Hepatocyte (in vitro differentiated cells): ENCODE data around the gene PRKCA. TPM values are rescaled to one million over a fixed set of nuclear protein-coding genes. Genes with fewer than 3 reads are reported as not detected.
"Not testable (repeated sequence)": the region's sequence is repeated elsewhere in the genome, so short reads cannot be mapped to it uniquely, and the experiment has no call there.

Experiments
- DNase-seq: peaks from one replicate; pipeline ENCODE4 v3.0.0-alpha.2; 2016; ENCODE audit warnings: low spot score
- H2AFZ ChIP-seq: fragments of 200-600 bp; sonication (generic); 2 replicates; pipeline ENCODE4 v1.6.0; 2016; ENCODE audit warnings: antibody characterized with exemption, mild to moderate bottlenecking
- H3K27ac ChIP-seq: fragments of 200-600 bp; sonication (generic); 2 replicates; pipeline ENCODE4 v1.5.1; 2016; ENCODE audit warnings: mild to moderate bottlenecking
- H3K27me3 ChIP-seq: fragments of 200-600 bp; sonication (generic); 2 replicates; pipeline ENCODE4 v1.6.1; 2016
- H3K36me3 ChIP-seq: fragments of 200-600 bp; sonication (generic); replicated peaks from 2 replicates; pipeline ENCODE4 v1.5.1; 2016; ENCODE audit warnings: low read depth; ENCODE audit not compliant: insufficient read depth
- H3K4me1 ChIP-seq: fragments of 200-600 bp; sonication (generic); 2 replicates; pipeline ENCODE4 v1.5.1; 2016; ENCODE audit warnings: mild to moderate bottlenecking, moderate library complexity; ENCODE audit not compliant: insufficient read depth
- H3K4me2 ChIP-seq: fragments of 200-600 bp; sonication (generic); 2 replicates; pipeline ENCODE4 v1.6.0; 2016
- H3K4me3 ChIP-seq: fragments of 200-600 bp; sonication (generic); 2 replicates; pipeline ENCODE4 v1.5.1; 2016; ENCODE audit warnings: mild to moderate bottlenecking
- H3K79me2 ChIP-seq: fragments of 200-600 bp; sonication (generic); 2 replicates; pipeline ENCODE4 v1.6.0; 2017; ENCODE audit warnings: mild to moderate bottlenecking
- H3K9me2 ChIP-seq: fragments of 200-600 bp; sonication (generic); replicated peaks from 2 replicates; pipeline ENCODE4 v1.6.0; 2017; ENCODE audit warnings: mild to moderate bottlenecking; ENCODE audit not compliant: insufficient read depth
- H3K9me3 ChIP-seq: fragments of 200-600 bp; sonication (generic); 2 replicates; pipeline ENCODE4 v1.5.1; 2016; ENCODE audit warnings: low read depth, mild to moderate bottlenecking
- H4K20me1 ChIP-seq: fragments of 200-600 bp; sonication (generic); 2 replicates; pipeline ENCODE4 v1.6.0; 2016; ENCODE audit warnings: mild to moderate bottlenecking; ENCODE audit not compliant: insufficient read depth, poor library complexity, severe bottlenecking
- EZH2 ChIP-seq: fragments of 200-600 bp; sonication (generic); IDR thresholded peaks from 2 replicates; pipeline ENCODE4 v1.6.1; 2016; ENCODE audit warnings: antibody characterized with exemption, mild to moderate bottlenecking, borderline replicate concordance
- EZH2phosphoT487 ChIP-seq: fragments of 200-600 bp; sonication (generic); IDR thresholded peaks from one replicate; pipeline ENCODE4 v1.6.1; 2018; ENCODE audit warnings: antibody characterized with exemption, mild to moderate bottlenecking, low read depth, moderate library complexity; ENCODE audit not compliant: unreplicated experiment, severe bottlenecking
- WGBS: methylation state at CpG from one replicate; pipeline ENCODE4 v1.1.6; 2016; ENCODE audit warnings: low lambda C conversion rate; ENCODE audit errors: missing lambda C conversion rate; 5-methylcytosine and 5-hydroxymethylcytosine counted together
- polyA plus RNA-seq: library from polyadenylated mRNA; unstranded; fragments of >200 nt; fragmentation: Nextera tagmentation; extraction: Ambion mirVana; gene quantifications from 2 replicates; pipeline ENCODE4 v1.2.1, GENCODE V29; 2016
- total RNA-seq: library from RNA; depleted of rRNA; stranded (reverse); fragments of >200 nt; gene quantifications from 2 replicates; pipeline ENCODE4 v1.2.3, GENCODE V29; 2014
- TF ChIP-seq, protein P1 (sequence below): fragments of 200-600 bp; sonication (generic); IDR thresholded peaks from 2 replicates; pipeline ENCODE4 v1.5.1; 2016; ENCODE audit warnings: antibody characterized with exemption, mild to moderate bottlenecking; ENCODE audit not compliant: poor library complexity

PRKCA gene
- total and polyA plus RNA-seq, 2 experiments from 2014 or later, result 5.9 to 18.5 TPM

DNA sequence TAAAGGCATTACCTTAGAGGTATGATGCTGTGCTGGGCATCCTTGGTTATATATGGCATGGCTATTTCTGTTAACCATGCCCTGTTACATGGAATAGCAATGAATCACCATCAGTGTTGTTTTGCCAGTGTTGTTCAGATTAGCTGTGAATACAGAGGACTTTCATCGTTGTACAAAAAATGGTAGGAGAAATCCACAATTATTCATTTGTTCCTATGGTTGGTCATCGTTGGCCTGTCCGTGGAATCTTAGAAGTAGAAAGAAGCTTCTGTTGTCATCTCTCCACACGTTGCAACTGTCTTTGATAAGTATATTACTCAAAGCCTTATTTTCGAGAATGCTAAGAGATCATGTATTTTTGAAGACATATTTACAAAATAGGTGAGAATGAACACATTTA, 418.2 kb downstream of the PRKCA start:
- whole genome bisulfite sequencing, result 94% methylated on average over 5 of the region's 5 CpGs
- no peaks in the 10 kb centered on the region for H3K79me2 ChIP-seq
- H4K20me1 ChIP-seq, result no peaks in the 10 kb centered on the region
- DNase-seq, result no peak
- H3K9me2 ChIP-seq, result no peaks in the 10 kb centered on the region
- no peak overlapping the region for H2AFZ ChIP-seq
- peaks cover 7% of the 10 kb centered on the region for H3K4me1 ChIP-seq
- H3K9me3 ChIP-seq, result no peaks in the 10 kb centered on the region
- no peak overlapping the region for H3K4me2 ChIP-seq
- no peaks in the 10 kb centered on the region for H3K36me3 ChIP-seq
- TF ChIP-seq, protein P1, sequence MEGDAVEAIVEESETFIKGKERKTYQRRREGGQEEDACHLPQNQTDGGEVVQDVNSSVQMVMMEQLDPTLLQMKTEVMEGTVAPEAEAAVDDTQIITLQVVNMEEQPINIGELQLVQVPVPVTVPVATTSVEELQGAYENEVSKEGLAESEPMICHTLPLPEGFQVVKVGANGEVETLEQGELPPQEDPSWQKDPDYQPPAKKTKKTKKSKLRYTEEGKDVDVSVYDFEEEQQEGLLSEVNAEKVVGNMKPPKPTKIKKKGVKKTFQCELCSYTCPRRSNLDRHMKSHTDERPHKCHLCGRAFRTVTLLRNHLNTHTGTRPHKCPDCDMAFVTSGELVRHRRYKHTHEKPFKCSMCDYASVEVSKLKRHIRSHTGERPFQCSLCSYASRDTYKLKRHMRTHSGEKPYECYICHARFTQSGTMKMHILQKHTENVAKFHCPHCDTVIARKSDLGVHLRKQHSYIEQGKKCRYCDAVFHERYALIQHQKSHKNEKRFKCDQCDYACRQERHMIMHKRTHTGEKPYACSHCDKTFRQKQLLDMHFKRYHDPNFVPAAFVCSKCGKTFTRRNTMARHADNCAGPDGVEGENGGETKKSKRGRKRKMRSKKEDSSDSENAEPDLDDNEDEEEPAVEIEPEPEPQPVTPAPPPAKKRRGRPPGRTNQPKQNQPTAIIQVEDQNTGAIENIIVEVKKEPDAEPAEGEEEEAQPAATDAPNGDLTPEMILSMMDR, result no peak
- TF ChIP-seq EZH2phosphoT487 (no peak), EZH2 (no peak)
- no peak overlapping the region for H3K4me3 ChIP-seq
- no peak overlapping the region for H3K27ac ChIP-seq
- no peaks in the 10 kb centered on the region for H3K27me3 ChIP-seq

DNA sequence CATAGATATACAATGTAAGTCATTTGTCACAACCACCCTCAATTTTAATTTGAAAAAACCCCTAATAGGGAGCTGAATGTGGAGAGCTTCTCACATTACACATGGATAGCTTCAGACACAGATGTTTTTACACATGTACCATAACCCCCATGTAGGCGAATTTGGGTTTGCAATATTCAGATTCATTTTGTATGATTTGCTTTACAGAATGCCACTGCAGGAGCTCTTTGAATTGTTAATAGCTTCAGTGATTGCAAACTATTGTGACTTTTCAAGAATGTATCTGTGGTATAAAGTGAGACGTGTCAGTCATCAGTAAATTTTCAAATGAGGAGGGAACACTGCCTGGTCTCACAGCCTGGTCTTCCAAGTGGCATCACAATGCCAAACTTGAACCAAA, 419.9 kb downstream of the PRKCA start:
- Histone ChIP-seq H3K36me3 (no peaks in the 10 kb centered on the region), H3K9me2 (no peaks in the 10 kb centered on the region), H2AFZ (no peak overlapping the region), H3K4me1 (no peaks in the 10 kb centered on the region), H3K79me2 (no peaks in the 10 kb centered on the region), H3K27me3 (no peaks in the 10 kb centered on the region), H3K4me3 (no peak overlapping the region), H4K20me1 (no peaks in the 10 kb centered on the region), H3K27ac (no peak overlapping the region), H3K9me3 (no peaks in the 10 kb centered on the region), H3K4me2 (no peak overlapping the region)
- 83% methylated on average over 2 of the region's 2 CpGs for WGBS
- no peak for DNase-seq
- TF ChIP-seq, protein P1, result no peak
- TF ChIP-seq EZH2phosphoT487 (no peak), EZH2 (no peak)

- H3K4me2 ChIP-seq, result no peak overlapping the region
- 46% methylated on average over 5 of the region's 5 CpGs for WGBS
These were observed 422.3 kb downstream of the PRKCA start for GRCh38 chr17:66724581-66725341.

DNA sequence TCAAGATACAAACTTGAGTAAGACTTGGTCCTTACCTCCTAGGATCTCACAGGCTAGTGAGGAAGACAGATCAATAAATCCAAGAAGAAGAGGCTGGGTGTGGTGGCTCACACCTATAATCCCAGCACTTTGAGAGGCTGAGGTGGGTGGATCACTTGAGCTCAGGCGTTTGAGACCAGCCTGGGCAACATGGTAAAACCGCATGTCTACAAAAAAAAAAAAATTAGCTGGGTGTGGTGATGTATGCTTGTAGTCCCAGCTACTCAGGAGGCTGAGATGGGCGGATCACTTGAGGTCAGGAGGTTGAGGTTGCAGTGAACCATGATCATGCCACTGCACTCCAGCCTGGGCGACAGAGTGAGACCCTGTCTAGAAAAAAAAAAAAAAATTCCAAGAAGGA, 423.0 kb downstream of the PRKCA start:
- not testable (repeated sequence) for DNase-seq, H4K20me1 ChIP-seq, H3K79me2 ChIP-seq, H3K9me2 ChIP-seq, H3K4me2 ChIP-seq, H3K27me3 ChIP-seq, H2AFZ ChIP-seq, H3K4me1 ChIP-seq, H3K9me3 ChIP-seq, H3K4me3 ChIP-seq, H3K27ac ChIP-seq, H3K36me3 ChIP-seq
- WGBS, result 96% methylated on average over 4 of the region's 4 CpGs

More at GRCh38 chr17:66724581-66725341, 422.3 kb downstream of the PRKCA start:
- H3K9me2 ChIP-seq, result no peaks in the 10 kb centered on the region
- no peak for TF ChIP-seq EZH2
- no peak for TF ChIP-seq EZH2phosphoT487
- TF ChIP-seq, protein P1, result no peak
- no peak overlapping the region for H3K27ac ChIP-seq
- H3K79me2 ChIP-seq, result no peaks in the 10 kb centered on the region
- peak; percentile 33 for DNase-seq
- no peaks in the 10 kb centered on the region for H4K20me1 ChIP-seq
- H3K36me3 ChIP-seq, result no peaks in the 10 kb centered on the region
- no peaks in the 10 kb centered on the region for H3K9me3 ChIP-seq
- no peaks in the 10 kb centered on the region for H3K4me1 ChIP-seq
- H3K4me3 ChIP-seq, result no peak overlapping the region
- H2AFZ ChIP-seq, result no peak overlapping the region
- H3K27me3 ChIP-seq, result no peaks in the 10 kb centered on the region
